ENCODE measurements around the gene PXMP4. TPM values are rescaled to one million over a fixed set of nuclear protein-coding genes. Genes with fewer than 3 reads are reported as not detected.

Gene PXMP4
- total and polyA plus RNA-seq, 9 of the 15 experiments (the other 6 are each of a cell fraction or from before 2014, with no cell fraction given), result 4.8 to 29.1 (median 6.8) TPM

DNA sequence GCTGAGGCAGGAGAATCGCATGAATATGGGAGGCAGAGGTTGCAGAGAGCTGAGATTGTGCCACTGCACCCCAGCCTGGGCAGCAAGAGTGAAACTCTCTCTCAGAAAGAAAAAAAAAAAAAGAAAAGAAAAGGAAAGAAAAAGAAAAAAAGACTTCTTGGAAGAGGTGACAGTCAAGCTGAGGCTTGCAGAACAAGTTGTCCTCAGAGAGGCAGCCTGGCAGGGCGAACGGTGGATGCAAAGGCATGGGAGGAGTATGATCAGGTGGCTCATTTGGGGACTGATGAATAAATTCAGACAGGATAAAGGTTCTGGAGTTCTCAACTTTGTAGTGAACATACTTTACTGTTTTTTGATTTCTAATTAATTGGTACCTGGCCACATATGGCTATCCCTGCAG is 24.1 kb upstream of the PXMP4 start:
- no peaks in the 10 kb centered on the region for H3K9me3 ChIP-seq (replicated peaks; ENCODE audit: control insufficient read depth, insufficient read depth, low read depth, low read length)
- H3K9me1 ChIP-seq (ENCODE audit: control insufficient read depth, insufficient read depth, low read length), result no peaks in the 10 kb centered on the region
- peaks cover 16 to 26% of the 10 kb centered on the region in 2 experiments; a peak in 4 of 5 replicates for H3K4me1 ChIP-seq (replicated peaks in 1 of 2; ENCODE audit: control insufficient read depth in 2 of 2, insufficient read depth in 2 of 2, low read length in 2 of 2)
- TF ChIP-seq POLR2B (IDR thresholded peaks at IDR 0.05; ENCODE audit: low read depth, partially characterized antibody) (no peak), CBX8 (IDR thresholded peaks at IDR 0.05; ENCODE audit: borderline replicate concordance, extremely low read depth, low read depth, low read length, poor library complexity, severe bottlenecking) (no peak), HDGF (IDR thresholded peaks at IDR 0.05) (peak; percentile 50; the same call in 1 of the 2 replicates)
- TF ChIP-seq, protein P1, sequence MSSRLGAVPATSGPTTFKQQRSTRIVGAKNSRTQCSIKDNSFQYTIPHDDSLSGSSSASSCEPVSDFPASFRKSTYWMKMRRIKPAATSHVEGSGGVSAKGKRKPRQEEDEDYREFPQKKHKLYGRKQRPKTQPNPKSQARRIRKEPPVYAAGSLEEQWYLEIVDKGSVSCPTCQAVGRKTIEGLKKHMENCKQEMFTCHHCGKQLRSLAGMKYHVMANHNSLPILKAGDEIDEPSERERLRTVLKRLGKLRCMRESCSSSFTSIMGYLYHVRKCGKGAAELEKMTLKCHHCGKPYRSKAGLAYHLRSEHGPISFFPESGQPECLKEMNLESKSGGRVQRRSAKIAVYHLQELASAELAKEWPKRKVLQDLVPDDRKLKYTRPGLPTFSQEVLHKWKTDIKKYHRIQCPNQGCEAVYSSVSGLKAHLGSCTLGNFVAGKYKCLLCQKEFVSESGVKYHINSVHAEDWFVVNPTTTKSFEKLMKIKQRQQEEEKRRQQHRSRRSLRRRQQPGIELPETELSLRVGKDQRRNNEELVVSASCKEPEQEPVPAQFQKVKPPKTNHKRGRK (tag; IDR thresholded peaks at IDR 0.05), result 0 out of 2 replicates have a peak, but pooled peaks have one; percentile 26
- peak overlapping the region in 1 of 2 experiments; percentile 23; a peak in 1 of 4 replicates for H3K9ac ChIP-seq (ENCODE audit: insufficient read depth in 1 of 2, low read depth in 2 of 2, low read length in 2 of 2)
- intact Hi-C loops (cut with micrococcal nuclease) (no loop called here), in situ Hi-C loops (cut with MboI) (no loop called here)
- H4K20me1 ChIP-seq (replicated peaks; ENCODE audit: control insufficient read depth, insufficient read depth, low read length), result no peaks in the 10 kb centered on the region
- no TSS peak for BruUV-seq (replicated peaks)
- H3K27ac ChIP-seq (ENCODE audit: extremely low read depth, low read depth, low read length), result peak overlapping the region; percentile 13; the same call in 1 of the 3 replicates
- peak overlapping the region; percentile 43; the same call in 1 of the 2 replicates for H3K4me2 ChIP-seq (ENCODE audit: insufficient read depth, low read length)
- no peak for FAIRE-seq
- no peaks in the 10 kb centered on the region for H3K36me3 ChIP-seq (ENCODE audit: control insufficient read depth, insufficient read depth, low read length)
- H3K27me3 ChIP-seq (ENCODE audit: control insufficient read depth in 2 of 2, insufficient read depth in 2 of 2, low read length in 2 of 2), result no peaks in the 10 kb centered on the region
- WGBS (ENCODE audit: insufficient coverage, low coverage, missing lambda C conversion rate), result 65% methylated on average over 3 of the region's 3 CpGs
- no peak; the same call in 2 of the 3 replicates for ATAC-seq
- no peak overlapping the region for H3K4me3 ChIP-seq
- ChIA-PET CTCF (ENCODE audit: low intra/inter-chr PET ratio) (no interaction called here), POLR2A (no interaction called here)
- H2AFZ ChIP-seq (ENCODE audit: low read depth, low read length), result peak overlapping the region; percentile 54
- no peaks in the 10 kb centered on the region for H3K79me2 ChIP-seq (ENCODE audit: control insufficient read depth, insufficient read depth, low read length)
- DNase-seq (ENCODE audit: extremely low read depth in 1 of 4, low spot score in 3 of 4), result no peak
